ENCODE measurements around the gene EPB42.
"Not testable (repeated sequence)": the region's sequence is repeated elsewhere in the genome, so short reads cannot be mapped to it uniquely, and the experiment has no call there.

Gene EPB42

DNA sequence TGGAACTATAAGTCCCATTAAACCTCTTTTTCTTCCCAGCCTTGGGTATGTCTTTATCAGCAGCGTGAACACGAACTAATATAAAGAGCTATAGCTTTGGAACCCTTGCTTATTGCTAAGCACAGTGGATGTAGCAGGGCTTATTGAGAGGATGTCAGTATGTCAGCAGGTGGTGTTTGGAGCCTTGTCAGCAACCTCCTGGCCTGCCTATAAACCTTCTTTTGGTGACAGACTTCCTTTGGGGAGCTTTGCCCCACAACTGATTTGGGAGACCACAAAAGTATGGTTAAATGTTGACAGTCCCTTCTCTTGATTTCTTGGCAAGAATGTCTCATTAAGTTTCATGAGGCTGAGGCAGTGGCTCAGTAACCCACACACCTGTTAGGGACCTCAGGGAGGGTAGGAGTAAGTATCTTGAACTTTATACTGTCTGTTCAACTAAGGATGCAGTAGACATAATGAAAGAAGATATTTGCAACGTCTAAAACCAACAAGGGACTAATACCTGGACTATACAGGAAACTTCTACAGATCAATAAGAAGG, 20.8 kb downstream of the EPB42 start:
- Histone ChIP-seq H2AFZ (ENCODE audit: low read depth, low read length, severe bottlenecking) (no peak overlapping the region), H3K36me3 (ENCODE audit: low read length) (peaks cover 8% of the 10 kb centered on the region; the same call in 1 of the 2 replicates), H3K4me2 (ENCODE audit: low read depth, low read length, poor library complexity, severe bottlenecking) (no peak overlapping the region), H3K9ac (ENCODE audit: low read length) (no peak overlapping the region), H3K79me2 (ENCODE audit: insufficient read depth, low read length) (no peaks in the 10 kb centered on the region), H3K9me2 (replicated peaks; ENCODE audit: insufficient read depth, low read length) (no peaks in the 10 kb centered on the region), H4K20me1 (ENCODE audit: low read depth, low read length) (no peaks in the 10 kb centered on the region), H3K27ac (ENCODE audit: low read depth, low read length) (no peak overlapping the region), H3F3A (ENCODE audit: insufficient read depth) (no peaks in the 10 kb centered on the region), H3K4me3 (ENCODE audit: insufficient read depth, low read length, poor library complexity, severe bottlenecking) (no peak overlapping the region), H3K27me3 (ENCODE audit: low read length) (no peaks in the 10 kb centered on the region), H3K9me3 (ENCODE audit: insufficient read depth, low read length) (no peaks in the 10 kb centered on the region)
- TF ChIP-seq, protein P1, sequence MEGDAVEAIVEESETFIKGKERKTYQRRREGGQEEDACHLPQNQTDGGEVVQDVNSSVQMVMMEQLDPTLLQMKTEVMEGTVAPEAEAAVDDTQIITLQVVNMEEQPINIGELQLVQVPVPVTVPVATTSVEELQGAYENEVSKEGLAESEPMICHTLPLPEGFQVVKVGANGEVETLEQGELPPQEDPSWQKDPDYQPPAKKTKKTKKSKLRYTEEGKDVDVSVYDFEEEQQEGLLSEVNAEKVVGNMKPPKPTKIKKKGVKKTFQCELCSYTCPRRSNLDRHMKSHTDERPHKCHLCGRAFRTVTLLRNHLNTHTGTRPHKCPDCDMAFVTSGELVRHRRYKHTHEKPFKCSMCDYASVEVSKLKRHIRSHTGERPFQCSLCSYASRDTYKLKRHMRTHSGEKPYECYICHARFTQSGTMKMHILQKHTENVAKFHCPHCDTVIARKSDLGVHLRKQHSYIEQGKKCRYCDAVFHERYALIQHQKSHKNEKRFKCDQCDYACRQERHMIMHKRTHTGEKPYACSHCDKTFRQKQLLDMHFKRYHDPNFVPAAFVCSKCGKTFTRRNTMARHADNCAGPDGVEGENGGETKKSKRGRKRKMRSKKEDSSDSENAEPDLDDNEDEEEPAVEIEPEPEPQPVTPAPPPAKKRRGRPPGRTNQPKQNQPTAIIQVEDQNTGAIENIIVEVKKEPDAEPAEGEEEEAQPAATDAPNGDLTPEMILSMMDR (IDR thresholded peaks at IDR 0.05; ENCODE audit: insufficient read depth, low read length, poor library complexity, severe bottlenecking), result no peak
- no peak for TF ChIP-seq EZH2phosphoT487 (conservative IDR thresholded peaks at IDR 0.05; ENCODE audit: low read length)

DNA sequence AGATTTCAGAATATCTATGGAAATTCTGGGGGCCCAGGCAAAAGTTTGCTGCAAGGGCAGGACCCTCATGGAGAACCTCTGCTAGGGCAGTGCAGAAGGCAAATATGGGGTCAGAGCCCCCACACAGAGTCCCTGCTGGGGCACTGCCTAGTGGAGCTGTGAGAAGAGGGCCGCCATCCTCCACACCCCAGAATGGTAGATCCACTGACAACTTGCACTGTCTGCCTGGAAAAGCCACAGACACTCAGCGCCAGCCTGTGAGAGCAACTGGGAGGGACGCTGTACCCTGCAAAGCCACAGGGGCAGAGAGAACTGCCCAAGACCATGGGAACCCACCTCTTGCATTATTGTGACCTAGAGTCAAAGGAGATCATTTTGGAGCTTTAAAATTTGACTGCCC, 21.8 kb downstream of the EPB42 start:
- H3K9ac ChIP-seq (ENCODE audit: low read length), result no peak overlapping the region
- no peaks in the 10 kb centered on the region for H3K9me3 ChIP-seq (ENCODE audit: insufficient read depth, low read length)
- no peak overlapping the region for H3K27ac ChIP-seq (ENCODE audit: low read depth, low read length)
- H3K9me2 ChIP-seq (replicated peaks; ENCODE audit: insufficient read depth, low read length), result no peaks in the 10 kb centered on the region
- no peak overlapping the region for H2AFZ ChIP-seq (ENCODE audit: low read depth, low read length, severe bottlenecking)
- no peak for TF ChIP-seq EZH2phosphoT487 (conservative IDR thresholded peaks at IDR 0.05; ENCODE audit: low read length)
- TF ChIP-seq, protein P1 (IDR thresholded peaks at IDR 0.05; ENCODE audit: insufficient read depth, low read length, poor library complexity, severe bottlenecking), result no peak
- no peak overlapping the region for H3K4me3 ChIP-seq (ENCODE audit: insufficient read depth, low read length, poor library complexity, severe bottlenecking)
- H3K79me2 ChIP-seq (ENCODE audit: insufficient read depth, low read length), result no peaks in the 10 kb centered on the region
- H3K36me3 ChIP-seq (ENCODE audit: low read length), result peaks cover 12% of the 10 kb centered on the region; the same call in 1 of the 2 replicates
- no peaks in the 10 kb centered on the region for H3K27me3 ChIP-seq (ENCODE audit: low read length)
- H3K4me2 ChIP-seq (ENCODE audit: low read depth, low read length, poor library complexity, severe bottlenecking), result no peak overlapping the region
- H3F3A ChIP-seq (ENCODE audit: insufficient read depth), result no peaks in the 10 kb centered on the region
- H4K20me1 ChIP-seq (ENCODE audit: low read depth, low read length), result no peaks in the 10 kb centered on the region

DNA sequence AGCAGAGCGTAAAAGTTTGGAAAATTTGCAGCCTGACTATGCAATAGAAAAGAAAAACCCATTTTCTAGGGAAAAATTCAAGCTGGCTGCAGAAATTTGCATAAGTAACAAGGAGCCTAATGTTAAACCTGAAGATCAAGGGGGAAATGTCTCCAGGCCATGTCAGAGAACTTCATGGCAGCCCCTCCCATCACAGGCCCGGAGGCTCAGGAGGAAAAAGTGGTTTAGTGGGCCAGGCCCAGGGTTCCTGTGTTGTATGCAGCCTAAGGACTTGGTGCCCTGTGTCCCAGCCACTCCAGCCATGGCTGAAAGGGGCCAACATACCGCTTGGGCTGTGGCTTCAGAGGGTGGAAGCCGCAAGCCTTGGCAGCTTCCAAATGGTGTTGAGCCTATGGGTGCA, 22.3 kb downstream of the EPB42 start:
- not testable (repeated sequence) for H3K4me2 ChIP-seq (ENCODE audit: low read depth, low read length, poor library complexity, severe bottlenecking); H3K9me2 ChIP-seq (replicated peaks; ENCODE audit: insufficient read depth, low read length); H3F3A ChIP-seq (ENCODE audit: insufficient read depth); H2AFZ ChIP-seq (ENCODE audit: low read depth, low read length, severe bottlenecking); H3K4me3 ChIP-seq (ENCODE audit: insufficient read depth, low read length, poor library complexity, severe bottlenecking); H3K27ac ChIP-seq (ENCODE audit: low read depth, low read length); H3K9ac ChIP-seq (ENCODE audit: low read length); H3K9me3 ChIP-seq (ENCODE audit: insufficient read depth, low read length); H3K27me3 ChIP-seq (ENCODE audit: low read length); H4K20me1 ChIP-seq (ENCODE audit: low read depth, low read length); H3K79me2 ChIP-seq (ENCODE audit: insufficient read depth, low read length)
- H3K36me3 ChIP-seq (ENCODE audit: low read length), result peaks cover 15% of the 10 kb centered on the region; the same call in 1 of the 2 replicates

DNA sequence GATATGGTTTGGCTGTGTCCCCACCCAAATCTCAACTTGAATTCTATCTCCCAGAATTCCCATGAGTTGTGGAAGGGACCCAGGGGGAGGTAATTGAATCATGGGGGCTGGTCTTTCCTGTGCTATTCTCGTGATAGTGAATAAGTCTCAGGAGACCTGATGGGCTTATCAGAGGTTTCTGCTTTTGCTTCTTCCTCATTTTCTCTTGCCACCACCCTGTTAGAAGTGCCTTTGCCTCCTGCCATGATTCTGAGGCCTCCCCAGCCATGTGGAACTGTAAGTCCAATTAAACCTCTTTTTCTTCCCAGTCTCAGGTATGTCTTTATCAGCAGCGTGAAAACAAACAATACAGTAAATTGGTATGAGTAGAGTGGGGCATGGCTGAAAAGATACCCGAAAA, 23.0 kb downstream of the EPB42 start:
- H3K9me2 ChIP-seq (replicated peaks; ENCODE audit: insufficient read depth, low read length); H3K9ac ChIP-seq (ENCODE audit: low read length); H3K4me3 ChIP-seq (ENCODE audit: insufficient read depth, low read length, poor library complexity, severe bottlenecking); H4K20me1 ChIP-seq (ENCODE audit: low read depth, low read length); H3K27me3 ChIP-seq (ENCODE audit: low read length); H3F3A ChIP-seq (ENCODE audit: insufficient read depth); H3K9me3 ChIP-seq (ENCODE audit: insufficient read depth, low read length); H3K27ac ChIP-seq (ENCODE audit: low read depth, low read length); H3K4me2 ChIP-seq (ENCODE audit: low read depth, low read length, poor library complexity, severe bottlenecking); H2AFZ ChIP-seq (ENCODE audit: low read depth, low read length, severe bottlenecking); H3K79me2 ChIP-seq (ENCODE audit: insufficient read depth, low read length): not testable (repeated sequence)
- H3K36me3 ChIP-seq (ENCODE audit: low read length), result peaks cover 20% of the 10 kb centered on the region; the same call in 1 of the 2 replicates
